Measurements from ENCODE around the gene POLD2.
"Not testable (repeated sequence)": the region's sequence is repeated elsewhere in the genome, so short reads cannot be mapped to it uniquely, and the experiment has no call there.

The POLD2 gene

DNA sequence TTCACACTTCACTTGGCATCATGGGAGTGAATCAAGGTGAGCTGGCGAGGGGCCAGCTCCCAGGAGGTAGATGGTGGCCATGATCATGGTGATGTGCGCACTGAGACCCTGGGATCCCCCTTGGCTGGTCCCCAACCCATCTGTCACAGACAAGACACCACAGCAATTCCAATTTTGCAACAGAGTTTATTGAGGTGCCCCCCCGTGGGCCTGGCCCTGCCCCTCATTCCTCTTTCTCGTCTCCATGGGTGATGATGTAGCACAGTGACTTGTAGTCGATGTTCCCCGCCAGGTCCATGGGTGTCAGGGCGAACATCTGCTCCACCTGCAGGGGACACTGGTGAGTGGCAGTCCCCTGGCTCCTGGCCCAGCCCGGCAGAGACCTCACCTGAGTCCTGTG lies 15.3 kb upstream of the POLD2 start:
- DNase-seq = no peak

DNA sequence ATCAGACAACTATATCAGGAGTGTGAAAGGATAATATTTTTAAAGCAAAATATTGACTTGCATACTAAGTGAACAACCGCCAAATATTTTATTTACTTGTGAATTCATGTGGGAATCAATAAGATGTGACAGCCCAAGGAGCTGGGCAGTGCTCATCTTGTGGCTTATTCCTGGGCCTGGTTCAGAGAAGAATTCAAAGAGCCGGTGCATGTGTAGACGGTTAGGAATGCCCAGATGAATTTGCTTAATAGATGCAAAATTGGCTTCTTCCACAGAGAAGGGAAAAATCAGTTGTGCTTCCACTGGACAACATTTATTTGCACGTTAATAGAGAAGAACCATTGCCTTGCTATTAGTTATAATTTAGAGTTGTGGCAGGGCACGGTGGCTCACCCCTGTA lies 13.4 kb upstream of the POLD2 start:
- DNase-seq = no peak

DNA sequence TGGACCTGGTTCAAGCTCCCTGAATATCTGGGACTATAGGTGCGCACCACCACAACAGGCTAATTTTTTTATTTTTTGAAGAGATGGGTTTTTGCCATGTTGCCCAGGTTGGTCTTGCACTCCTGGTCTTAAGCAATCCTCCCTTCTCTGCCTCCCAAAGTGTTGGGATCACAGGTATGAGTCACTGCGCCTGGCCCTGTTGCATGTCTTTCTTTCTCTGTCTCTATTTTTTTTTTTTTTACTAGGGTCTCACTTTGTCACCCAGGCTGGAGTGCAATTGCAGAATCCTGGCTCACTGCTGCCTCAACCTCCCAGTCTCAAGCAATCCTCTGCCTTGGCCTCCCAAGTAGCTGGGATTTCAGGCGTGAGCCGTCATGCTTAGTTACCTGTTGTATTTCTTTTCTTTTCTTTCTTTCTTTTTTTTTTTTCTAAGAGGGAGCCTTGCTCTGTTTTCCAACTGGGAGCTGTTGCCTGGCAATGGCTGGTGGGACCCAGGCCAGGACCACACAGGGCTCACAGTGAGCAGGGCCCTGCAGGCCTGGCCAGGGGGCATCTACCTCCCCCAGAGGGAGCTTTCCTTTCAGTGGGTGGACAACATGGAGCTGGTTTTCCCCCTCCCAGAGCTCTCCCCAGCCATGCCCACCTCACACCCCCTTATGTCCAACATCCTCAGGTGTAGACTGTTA lies 11.7 kb upstream of the POLD2 start:
- no peak for DNase-seq

DNA sequence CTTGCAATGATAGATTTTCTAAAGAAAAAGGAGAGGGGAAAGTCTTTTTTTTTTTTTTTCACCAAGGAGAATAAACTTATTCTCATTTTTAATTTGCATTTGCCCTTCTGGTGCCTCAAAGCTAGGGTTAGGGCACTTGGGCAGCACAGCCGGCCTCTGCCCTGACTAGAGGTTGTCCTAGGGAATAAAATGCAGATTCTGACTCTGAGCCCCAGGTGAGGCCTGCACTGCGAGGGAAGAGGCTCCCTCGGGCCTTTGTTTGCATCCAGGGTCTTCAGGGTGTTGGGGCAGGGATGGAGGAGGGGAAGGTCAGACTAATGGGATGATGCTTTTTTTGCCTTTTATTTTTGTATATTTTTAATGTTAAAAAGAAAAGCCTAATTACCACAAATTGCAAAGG lies 9.9 kb upstream of the POLD2 start:
- DNase-seq = no peak

DNA sequence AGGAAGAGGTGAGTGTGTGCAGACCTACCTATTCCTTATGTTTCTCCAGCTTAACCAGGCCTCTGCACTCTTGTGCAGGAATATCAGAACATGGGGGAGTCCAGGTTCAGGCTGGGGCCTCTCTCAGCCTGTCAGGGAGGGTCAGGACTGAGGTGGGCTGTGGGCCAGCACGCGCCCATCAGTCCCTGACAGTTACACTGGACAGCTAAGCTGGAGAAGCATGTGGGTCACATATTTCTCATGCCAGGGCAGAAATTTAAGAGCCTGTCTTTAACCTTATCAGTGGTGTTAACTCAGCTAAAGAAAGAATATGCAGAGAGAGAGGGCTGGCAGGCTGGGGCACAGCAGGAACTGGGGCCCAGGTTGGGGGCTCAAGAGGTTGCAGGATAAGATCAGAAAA lies 8.7 kb upstream of the POLD2 start:
- no peak for DNase-seq

DNA sequence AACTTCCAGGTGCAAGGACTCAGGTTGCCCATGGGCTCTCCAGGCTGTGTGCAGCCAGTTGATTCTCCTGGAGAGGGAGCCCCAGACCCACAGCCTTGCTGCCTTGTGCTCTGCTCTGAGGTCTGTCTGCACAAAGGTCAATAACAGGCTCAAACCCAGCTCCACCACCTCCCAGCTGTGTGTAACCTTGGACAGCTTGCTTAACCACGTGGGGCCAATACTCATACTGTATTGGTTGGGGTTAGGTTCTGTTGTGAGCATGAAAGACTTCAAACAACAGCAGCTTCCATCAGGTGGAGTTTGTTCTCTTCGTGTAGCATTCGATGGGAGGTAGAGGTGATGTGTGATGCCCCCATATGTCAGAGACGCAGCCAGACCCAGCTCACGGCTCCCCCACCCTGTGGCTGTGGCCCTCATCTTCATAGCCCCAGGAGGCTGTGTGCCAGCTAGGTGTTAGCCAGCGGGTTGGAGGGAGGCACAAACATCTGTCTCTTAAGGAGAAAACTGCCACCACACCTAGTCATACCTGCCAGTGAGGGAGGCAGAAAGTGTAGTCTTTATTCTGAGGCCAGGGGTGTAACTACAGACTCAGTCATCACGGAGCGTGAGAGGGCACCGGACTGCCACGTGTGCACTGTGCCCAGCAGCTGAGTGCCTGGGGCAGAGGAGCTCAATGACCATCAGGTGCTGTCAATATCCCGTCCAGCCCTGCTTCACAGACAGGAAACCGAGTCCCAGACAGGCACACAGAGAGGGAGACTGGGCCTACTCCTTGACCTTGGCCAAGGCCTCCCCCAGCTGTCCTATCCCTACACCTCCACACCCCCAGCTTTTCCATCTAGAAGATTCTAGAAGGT lies 8.1 kb upstream of the POLD2 start:
- DNase-seq = peak; percentile 14

DNA sequence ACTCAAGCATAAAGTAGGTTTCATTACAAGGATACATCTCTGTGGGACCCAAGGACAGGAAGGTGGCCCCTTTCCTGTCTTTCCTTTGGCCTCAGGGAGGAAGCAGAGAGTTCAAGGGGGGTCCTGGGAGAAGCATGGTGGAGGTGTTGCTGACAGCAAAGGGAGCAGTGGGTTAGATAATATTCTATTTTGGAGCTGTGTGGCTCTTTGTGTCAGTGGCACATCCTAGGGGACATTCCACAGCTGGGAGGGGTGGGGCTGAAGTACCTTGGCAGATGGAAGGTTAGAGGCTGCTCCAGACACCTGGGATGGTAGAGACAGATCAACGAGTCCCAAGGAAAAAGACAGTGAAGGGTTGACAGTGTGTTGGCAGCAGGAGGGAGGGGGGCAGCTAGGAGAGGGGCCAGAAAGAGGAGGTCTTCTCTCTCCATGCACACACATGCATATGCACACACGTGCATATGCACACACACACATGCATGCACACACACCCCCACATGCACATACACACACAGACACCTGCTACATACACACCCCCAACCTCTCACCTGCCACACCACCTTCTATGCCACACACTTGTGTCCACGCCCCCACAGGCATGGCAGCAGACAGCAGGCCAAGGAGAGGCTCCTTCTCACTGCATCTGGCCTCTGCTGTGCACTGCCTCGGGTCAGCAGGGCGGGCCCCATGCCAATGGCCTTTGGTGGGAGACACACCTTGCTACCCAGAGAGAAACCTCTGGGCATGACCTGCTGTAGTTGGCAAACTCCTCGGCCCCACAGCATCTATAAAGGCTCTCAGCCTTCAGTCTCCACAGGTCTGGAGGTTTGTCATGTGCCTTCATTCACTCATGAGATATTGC lies 5.6 kb upstream of the POLD2 start:
- DNase-seq = no peak

DNA sequence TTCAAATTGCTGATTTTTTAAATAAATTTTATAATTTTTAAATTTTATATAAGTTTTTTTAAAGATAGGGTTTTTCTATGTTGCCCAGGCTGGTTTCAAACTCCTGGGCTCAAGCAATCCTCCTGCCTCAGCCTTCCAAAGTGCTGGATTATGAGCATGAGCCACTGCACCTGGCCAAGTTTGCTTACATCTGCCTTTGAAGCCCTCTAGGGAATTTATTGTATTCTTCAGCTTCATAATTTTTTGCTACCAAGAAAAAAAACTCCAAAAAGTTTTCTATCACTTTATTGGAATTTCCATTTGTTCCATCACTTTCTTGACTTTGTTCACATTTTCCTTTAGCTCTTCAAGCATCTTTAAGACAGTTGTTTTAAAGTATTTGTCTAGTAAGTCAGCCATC lies 3.8 kb upstream of the POLD2 start:
- no peak for DNase-seq

DNA sequence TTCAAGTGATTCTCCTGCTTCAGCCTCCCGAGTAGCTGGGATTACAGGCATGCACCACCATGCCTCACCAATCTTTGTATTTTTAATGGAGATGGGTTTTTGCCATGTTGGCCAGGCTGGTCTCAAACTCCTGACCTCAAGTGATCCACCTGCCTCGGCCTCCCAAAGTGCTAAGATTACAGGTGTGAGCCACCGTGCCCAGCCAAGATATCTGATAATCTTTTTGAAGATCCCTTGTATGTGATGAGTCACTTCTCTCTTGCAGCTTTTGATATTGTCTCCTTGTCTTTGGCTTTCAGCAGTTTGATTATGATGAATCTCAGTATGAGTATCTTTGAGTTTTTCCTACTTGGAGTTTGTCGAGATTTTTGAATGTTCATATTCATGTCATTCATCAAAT lies 3.2 kb upstream of the POLD2 start:
- DNase-seq = not testable (repeated sequence)

DNA sequence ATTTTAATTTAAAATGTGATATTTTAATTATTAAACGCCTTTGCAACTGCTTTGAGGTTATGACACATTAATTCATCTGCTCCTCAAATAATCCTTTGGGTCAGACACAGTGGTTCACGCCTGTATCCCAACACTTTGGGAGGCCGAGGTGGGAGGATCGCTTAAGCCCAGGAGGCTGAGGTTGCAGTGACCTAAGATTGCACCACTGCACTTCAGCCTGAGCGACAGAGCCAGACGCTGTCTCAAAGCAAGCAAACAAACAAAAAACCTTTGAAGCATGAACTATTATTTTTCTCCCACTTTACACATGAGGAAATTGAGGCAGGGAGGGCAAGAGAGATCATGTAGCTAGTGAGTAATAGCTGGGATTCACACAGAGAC lies 1.5 kb upstream of the POLD2 start:
- no peak for DNase-seq

DNA sequence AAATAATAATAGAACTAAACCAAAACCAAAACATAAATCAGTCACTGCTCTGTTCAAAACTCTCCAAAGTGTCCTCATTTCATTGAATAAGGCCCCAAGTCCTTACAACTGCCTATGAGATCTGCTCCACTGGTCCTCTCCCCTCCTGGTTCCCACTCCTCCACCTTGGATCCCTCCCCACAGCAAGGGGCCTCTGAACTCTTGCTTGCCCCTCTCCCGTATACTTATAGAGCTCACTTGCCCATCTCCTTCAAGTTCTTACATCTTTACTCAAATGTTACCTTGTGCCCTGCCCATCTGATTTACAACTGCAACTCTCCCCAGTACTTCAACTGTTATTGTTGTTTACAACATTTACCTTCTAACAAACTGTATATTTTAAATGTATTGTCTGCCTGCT lies 819 bp downstream of the POLD2 start:
- DNase-seq = no peak

DNA sequence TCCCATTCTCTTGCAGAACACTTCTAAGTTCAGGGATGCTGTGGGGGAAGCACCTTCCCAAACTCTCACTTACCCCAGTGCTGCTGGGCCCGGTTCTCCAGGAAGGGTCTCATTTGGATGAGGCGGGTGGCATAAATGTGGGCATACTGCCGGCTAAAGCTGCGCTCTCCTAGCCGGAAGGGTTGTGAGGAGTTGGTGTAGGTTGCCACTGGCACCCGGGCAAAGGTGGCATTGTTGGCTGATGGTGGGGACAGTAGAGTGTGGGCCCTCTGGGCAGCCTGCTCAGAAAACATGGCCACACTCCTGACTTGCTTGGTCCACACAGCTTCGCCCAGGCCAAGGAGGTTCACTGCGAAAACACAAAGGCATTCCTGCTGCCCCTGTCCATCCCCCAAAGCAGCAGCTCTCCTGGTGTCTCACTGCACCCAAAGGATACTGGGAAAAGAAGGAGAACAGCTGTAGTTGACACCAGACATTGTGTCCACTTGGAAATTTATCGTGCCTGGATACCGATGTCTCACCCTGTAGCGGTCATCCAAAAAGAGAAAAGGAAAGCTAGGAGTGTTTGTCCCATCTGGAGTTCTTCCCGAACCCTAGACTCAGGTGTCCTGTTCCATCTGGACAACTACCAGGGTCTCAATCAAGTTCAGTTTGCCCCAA lies 1.5 kb downstream of the POLD2 start:
- DNase-seq = no peak

DNA sequence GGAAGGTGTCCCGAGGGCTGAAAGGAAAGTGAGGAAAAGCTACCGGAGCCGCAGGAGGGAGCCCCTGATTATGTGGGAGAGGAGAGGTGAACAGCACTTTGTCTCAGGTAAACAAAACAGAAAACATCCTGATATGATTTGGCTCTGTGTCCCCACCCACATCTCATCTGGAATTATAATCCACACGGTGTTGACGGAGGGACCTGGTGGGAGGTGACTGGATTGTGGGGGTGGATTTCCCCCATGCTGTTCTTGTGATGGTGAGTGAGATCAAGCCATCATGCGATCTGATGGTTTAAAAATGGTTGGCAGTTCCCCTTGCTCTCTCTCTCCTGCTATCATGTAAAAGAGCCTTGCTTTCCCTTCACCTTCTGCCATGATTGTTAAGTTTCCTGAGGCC lies 3.0 kb downstream of the POLD2 start:
- no peak for DNase-seq

DNA sequence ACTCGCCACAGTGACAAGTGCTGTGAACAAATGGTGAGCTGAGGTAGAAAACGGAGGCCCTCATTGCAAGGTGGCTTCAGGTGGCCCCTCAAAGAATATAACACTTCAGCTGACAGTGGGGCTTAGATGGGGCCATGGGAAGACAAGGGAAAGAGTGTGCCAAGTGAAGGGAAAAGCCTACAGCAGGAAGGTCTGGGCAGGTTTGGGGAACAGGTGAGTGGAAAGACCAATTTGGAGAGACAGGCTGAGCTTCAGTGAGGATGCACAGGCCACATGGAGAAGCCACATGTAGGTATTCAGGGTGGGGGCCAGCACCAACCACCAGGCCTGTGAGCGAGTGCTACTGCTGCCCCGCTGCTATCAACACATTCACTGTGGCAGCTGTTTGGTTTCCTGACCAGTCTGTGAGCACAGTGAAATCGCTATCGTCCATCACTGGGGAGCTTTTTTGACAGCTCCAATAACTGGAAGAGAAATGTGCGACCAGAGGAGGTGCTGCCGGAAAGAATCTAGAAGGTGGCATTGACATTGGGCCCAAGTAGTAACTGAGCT lies 3.4 kb downstream of the POLD2 start:
- no peak for DNase-seq

DNA sequence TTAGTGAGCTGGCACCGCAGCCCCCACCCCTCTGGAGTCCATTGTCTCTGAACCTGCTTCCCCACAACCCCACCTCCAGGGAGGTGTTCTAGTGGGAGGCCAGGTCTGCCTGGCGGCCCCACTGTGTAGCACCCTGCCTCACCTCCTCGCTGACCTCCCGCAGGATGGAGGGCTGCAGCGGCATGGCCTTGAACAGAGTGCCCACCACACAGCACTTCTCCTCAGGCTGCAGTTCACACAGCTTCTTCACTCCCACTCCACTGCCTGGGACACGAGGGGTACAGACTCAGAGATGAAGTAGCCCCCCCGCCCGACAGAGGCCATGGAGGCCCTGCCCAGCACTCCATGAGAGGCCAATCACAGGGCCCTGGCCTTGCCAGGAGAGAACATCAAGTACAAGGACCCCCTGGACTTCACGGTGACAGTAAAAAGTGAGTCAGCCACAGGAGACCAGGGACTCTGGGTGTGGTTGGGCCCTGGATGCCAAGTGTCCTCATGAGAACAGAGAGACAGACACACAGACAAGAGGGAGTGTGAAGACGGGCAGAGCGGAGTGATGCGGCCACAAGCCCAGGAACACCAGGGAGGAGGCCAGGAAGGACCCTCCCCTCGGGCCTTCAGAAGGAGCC lies 5.4 kb downstream of the POLD2 start:
- no peak for DNase-seq

DNA sequence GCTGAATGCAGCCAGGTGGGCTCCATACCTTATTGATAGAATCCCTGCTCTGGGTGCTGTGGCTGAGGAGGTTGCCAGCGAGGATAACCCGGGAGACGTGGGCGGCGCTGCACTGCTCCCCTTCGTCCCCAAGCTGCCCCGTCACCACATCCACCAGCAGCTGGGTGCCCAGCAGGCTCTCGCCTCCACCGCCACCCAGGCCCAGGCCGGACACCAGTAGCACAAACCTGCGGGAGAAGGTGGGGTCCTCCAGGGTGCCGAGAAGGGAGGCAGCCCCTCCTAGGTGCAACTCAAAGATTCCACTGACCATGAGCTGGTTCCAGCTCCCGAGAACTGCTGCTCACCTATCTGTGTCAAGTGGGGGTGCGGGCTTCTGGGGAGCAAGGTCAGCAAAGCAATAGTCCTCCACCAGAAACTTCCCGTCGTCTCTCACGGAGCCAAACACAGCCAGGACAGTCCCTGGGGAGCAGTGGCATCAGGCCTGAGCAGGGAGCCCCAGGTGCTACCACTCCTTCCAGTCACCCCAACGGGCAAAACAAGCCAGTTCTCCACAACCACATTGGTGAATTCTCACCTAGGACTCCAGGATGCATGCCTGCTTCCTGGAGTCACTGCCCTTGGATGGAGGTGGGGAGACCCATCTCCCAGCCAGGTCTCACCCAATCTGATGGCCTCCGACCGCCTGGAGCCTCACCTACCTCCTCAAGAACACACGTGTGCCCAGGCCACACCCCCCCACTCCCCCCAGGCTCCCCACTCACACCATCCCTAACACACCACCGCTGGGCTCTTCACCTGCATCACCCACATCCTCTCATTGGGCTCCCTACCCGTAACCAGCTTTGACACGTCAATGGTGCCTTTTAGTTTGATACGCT lies 6.3 kb downstream of the POLD2 start:
- DNase-seq = no peak

DNA sequence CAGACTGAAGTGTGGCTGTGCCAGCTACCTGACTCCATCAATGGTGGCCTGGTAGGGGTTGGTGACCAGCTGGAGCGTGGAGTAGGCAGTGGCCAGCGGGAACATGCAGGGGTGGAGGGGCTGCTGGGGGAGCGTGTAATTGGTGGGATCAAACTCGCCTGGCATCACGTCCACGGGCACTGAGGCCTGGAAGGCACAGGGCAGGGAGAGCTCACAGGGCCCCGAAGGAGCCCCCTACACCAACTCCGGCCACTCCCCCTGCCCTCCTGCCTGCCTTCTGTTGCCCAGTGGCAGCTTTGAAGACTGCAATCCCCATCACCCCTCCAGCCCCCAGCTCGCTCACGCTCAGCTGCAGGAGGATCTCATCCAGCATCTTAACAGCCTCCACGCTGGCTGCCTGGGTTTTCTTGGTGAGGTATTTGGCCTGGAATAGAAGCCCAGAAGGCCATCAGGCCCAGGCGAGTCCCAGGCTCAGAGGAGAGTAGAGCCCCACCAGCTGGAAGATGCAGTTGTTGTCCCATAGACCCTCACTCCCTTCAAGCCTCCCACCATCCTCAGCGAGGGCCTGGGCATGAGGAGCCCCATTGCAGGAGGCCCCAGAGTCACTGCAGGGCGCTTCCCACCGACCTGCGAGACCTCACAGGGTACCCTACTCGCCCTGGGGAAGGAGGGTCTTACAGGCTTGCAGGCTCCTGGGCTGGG lies 7.1 kb downstream of the POLD2 start:
- DNase-seq = no peak

DNA sequence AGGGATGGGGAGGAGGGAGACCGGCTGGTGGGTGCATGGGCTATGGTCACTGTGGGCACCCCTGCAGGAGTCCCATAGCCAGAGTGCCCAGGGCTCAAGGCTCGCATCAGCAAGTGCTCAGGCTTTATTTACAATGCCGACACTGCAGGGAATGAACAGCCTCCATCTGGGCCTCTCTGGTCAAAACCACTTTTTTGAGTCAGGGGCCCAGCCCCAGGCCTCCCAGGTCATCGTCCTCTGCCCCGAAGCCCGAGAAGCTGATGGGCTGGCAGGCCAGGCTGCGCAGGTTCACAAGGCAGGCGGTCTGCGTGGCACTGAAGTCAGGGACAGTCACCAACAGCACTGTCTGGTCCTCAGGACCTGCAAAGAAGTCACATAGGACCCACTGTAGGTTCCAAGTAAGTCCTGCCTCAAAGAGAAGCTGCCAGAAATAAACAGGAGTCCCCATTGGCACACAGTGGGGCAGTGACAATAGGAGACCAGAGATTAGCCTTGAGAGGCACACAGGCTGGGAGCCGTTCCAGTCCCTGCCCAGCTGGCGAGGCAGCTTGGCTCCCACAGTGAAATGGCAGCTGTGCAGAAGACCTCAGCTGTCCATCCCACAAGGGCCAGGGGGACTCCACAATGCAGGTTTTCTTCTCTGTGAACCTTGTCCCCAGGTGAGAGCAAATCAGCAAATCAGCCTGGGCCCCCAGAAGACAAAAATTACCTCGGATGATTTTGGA lies 8.6 kb downstream of the POLD2 start:
- DNase-seq = peak; percentile 15

DNA sequence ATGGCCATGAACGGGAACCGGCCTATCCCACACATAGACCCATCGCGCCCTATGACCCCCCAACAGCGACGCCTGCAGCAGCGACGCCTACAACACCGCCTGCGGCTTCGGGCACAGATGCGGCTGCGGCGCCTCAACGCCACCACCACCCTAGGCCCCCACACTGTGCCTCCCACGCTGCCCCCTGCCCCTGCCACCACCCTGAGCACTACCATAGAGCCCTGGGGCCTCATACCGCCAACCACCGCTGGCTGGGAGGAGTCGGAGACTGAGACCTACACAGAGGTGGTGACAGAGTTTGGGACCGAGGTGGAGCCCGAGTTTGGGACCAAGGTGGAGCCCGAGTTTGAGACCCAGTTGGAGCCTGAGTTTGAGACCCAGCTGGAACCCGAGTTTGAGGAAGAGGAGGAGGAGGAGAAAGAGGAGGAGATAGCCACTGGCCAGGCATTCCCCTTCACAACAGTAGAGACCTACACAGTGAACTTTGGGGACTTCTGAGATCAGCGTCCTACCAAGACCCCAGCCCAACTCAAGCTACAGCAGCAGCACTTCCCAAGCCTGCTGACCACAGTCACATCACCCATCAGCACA lies 9.5 kb downstream of the POLD2 start:
- DNase-seq = no peak
